CD1c-positive myeloid dendritic cell (primary cell): ENCODE measurements around the gene NCF4.

Source experiments
- DNase-seq: peaks from one replicate; pipeline ENCODE4 v3.0.0-alpha.2; 2016; ENCODE audit errors: extremely low spot score

Gene NCF4

GRCh38 chr22:36864454-36865215 lies 3.8 kb downstream of the NCF4 start:
- DNase-seq, result peak; percentile 42

GRCh38 chr22:36865346-36865745 lies 4.5 kb downstream of the NCF4 start:
- peak; percentile 34 for DNase-seq

GRCh38 chr22:36867695-36868094 lies 6.9 kb downstream of the NCF4 start:
- no peak for DNase-seq

GRCh38 chr22:36868546-36869181 lies 7.9 kb downstream of the NCF4 start:
- DNase-seq, result no peak

- no peak for DNase-seq
Measured at GRCh38 chr22:36870250-36870649, 9.4 kb downstream of the NCF4 start.

- no peak for DNase-seq
Measured at GRCh38 chr22:36871669-36872081, 10.9 kb downstream of the NCF4 start.

GRCh38 chr22:36872084-36872483 lies 11.3 kb downstream of the NCF4 start:
- no peak for DNase-seq

GRCh38 chr22:36872866-36873498 lies 12.2 kb downstream of the NCF4 start:
- no peak for DNase-seq

GRCh38 chr22:36873614-36874308 lies 13.0 kb downstream of the NCF4 start:
- DNase-seq, result peak; percentile 66

- DNase-seq, result no peak
Measured at GRCh38 chr22:36874309-36874696, 13.5 kb downstream of the NCF4 start.

GRCh38 chr22:36874736-36875135 lies 13.9 kb downstream of the NCF4 start:
- DNase-seq, result no peak

- no peak for DNase-seq
Measured at GRCh38 chr22:36875741-36876140, 14.9 kb downstream of the NCF4 start.

- no peak for DNase-seq
Measured at GRCh38 chr22:36879775-36880174, 19.0 kb downstream of the NCF4 start.

GRCh38 chr22:36881504-36882245 lies 20.9 kb downstream of the NCF4 start:
- DNase-seq, result peak; percentile 79

GRCh38 chr22:36884349-36885158 lies 23.7 kb downstream of the NCF4 start:
- peak; percentile 66 for DNase-seq

GRCh38 chr22:36885474-36885873 lies 24.7 kb downstream of the NCF4 start:
- DNase-seq, result peak; percentile 86

GRCh38 chr22:36886016-36886415 lies 25.2 kb downstream of the NCF4 start:
- DNase-seq, result no peak

GRCh38 chr22:36887162-36887561 lies 26.4 kb downstream of the NCF4 start:
- no peak for DNase-seq

GRCh38 chr22:36891646-36892045 lies 30.8 kb downstream of the NCF4 start:
- DNase-seq, result no peak

GRCh38 chr22:36892292-36892691 lies 31.5 kb downstream of the NCF4 start:
- no peak for DNase-seq

GRCh38 chr22:36893262-36893661 lies 32.5 kb downstream of the NCF4 start:
- DNase-seq, result no peak
